ENCODE results near the gene CDCP2.

The CDCP2 gene

GRCh38 chr1:54176621-54177327 is 24.0 kb upstream of the CDCP2 start:
- TF ChIP-seq CTCF (IDR thresholded peaks at IDR 0.05; ENCODE audit: borderline replicate concordance, control extremely low read depth, extremely low read depth, insufficient read depth, missing control alignments): no peak
- in situ Hi-C loops (cut with MboI; ENCODE audit: low sequenced_read_pairs, unreplicated experiment): no loop called here
- DNase-seq (ENCODE audit: low spot score): no peak

DNA sequence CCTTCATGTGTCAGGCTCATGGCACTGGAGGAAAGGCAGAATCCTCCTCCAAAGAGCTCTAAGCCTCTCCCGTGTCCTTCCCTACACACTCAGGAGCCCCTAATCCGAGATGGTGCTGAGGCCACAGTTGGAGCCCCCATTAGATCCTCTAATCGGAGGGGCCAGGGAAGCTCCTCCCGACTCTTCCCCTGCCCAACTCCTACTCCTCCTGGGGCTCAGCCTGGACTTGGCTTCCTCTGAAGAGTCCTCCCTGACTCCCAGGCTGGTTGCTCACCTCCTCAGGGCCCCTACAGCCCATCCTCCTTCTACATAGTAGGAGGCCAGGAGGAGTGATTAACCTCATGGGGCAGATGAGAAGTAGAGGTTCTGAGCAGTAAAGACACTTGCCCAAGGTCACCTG is 21.3 kb upstream of the CDCP2 start:
- DNase-seq (ENCODE audit: low spot score): no peak
- in situ Hi-C loops (cut with MboI; ENCODE audit: low sequenced_read_pairs, unreplicated experiment): no loop called here

DNA sequence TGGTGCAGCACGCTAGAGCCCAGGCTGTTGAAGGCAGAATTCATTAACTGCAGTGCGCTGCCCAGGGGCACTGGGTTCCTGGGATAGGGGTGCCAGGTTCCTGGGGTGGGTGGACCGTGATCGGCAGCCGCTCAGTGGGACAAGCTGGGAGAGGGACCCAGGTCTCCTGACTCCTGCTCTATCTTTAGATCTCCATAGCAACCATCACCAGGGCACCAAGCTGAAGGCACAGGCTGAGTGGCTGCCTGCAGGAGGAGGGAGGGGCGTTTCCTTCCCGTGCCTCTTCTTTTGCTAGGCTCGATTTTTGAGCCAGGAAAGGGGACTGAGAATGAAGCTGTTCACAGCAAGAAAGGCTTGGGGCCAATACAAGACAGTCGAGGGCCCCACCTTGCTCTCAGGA is 20.9 kb upstream of the CDCP2 start:
- no peak for DNase-seq (ENCODE audit: low spot score)
- in situ Hi-C loops (cut with MboI; ENCODE audit: low sequenced_read_pairs, unreplicated experiment): no loop called here
- no peak for TF ChIP-seq CTCF (IDR thresholded peaks at IDR 0.05; ENCODE audit: borderline replicate concordance, control extremely low read depth, extremely low read depth, insufficient read depth, missing control alignments)

More for the DNA sequence above, 21.3 kb upstream of the CDCP2 start:
- TF ChIP-seq CTCF (IDR thresholded peaks at IDR 0.05; ENCODE audit: borderline replicate concordance, control extremely low read depth, extremely low read depth, insufficient read depth, missing control alignments): no peak

- no peak for TF ChIP-seq CTCF (IDR thresholded peaks at IDR 0.05; ENCODE audit: borderline replicate concordance, control extremely low read depth, extremely low read depth, insufficient read depth, missing control alignments)
- in situ Hi-C loops (cut with MboI; ENCODE audit: low sequenced_read_pairs, unreplicated experiment): no loop called here
Measured at GRCh38 chr1:54172614-54173599, 20.1 kb upstream of the CDCP2 start.

GRCh38 chr1:54171606-54172005 is 18.8 kb upstream of the CDCP2 start:
- no peak for TF ChIP-seq CTCF (IDR thresholded peaks at IDR 0.05; ENCODE audit: borderline replicate concordance, control extremely low read depth, extremely low read depth, insufficient read depth, missing control alignments)
- in situ Hi-C loops (cut with MboI; ENCODE audit: low sequenced_read_pairs, unreplicated experiment): no loop called here
- no peak for DNase-seq (ENCODE audit: low spot score)

More at GRCh38 chr1:54172614-54173599, 20.1 kb upstream of the CDCP2 start:
- no peak for DNase-seq (ENCODE audit: low spot score)

DNA sequence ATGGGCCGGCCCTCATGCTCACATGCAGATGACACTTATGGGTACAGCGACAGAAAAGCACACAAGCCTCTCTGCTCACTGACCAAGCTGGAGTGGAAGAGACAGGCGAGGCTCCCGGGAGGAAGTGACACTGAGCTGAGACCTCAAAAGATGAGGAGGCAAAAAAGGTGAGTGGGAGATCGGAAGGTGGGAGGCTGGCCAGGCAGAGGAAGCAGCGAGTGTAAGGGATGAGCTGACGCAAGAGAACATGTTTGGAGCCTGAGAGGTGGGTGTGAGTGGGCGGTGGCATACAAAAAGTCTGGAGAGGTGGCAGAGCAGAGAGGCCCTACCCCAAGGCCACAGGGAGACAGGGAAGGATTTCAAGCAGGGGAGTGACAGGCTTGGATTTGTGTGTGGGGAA is 18.2 kb upstream of the CDCP2 start:
- no peak for TF ChIP-seq CTCF (IDR thresholded peaks at IDR 0.05; ENCODE audit: borderline replicate concordance, control extremely low read depth, extremely low read depth, insufficient read depth, missing control alignments)
- no peak for DNase-seq (ENCODE audit: low spot score)
- in situ Hi-C loops (cut with MboI; ENCODE audit: low sequenced_read_pairs, unreplicated experiment): no loop called here

All from GM13976 (cell line).